Activated CD4-positive, alpha-beta T cell treated with anti-CD3 and anti-CD28 coated beads, Interleukin-2, amount 50 U/mL, for 1 hour (primary cell): Measurements from ENCODE around the gene PHF5A.

Experiments
- DNase-seq: peaks from one replicate; pipeline ENCODE4 v3.0.0-alpha.2; 2020

PHF5A gene

GRCh38 chr22:41468381-41469217 lies at the start of gene PHF5A, which contains the start of gene ACO2:
Gene PHF5A (minus strand): TSS chr22:41468692. CDS start chr22:41468653, 39 bp downstream.
Gene ACO2 (plus strand): TSS chr22:41469117. CDS start chr22:41469147, 30 bp downstream.
- peak; percentile 98 for DNase-seq

- no peak for DNase-seq
Observed at GRCh38 chr22:41518048-41518347, 49.5 kb upstream of the PHF5A start.

- peak; percentile 30 for DNase-seq
Observed at GRCh38 chr22:41517172-41518047, 48.9 kb upstream of the PHF5A start.

GRCh38 chr22:41516462-41516861 lies 48.0 kb upstream of the PHF5A start:
- DNase-seq: no peak

- DNase-seq: no peak
Observed at GRCh38 chr22:41513391-41513790, 44.9 kb upstream of the PHF5A start.

GRCh38 chr22:41512421-41513194 lies 44.1 kb upstream of the PHF5A start:
- DNase-seq: no peak

- DNase-seq: no peak
Observed at GRCh38 chr22:41511521-41511968, 43.1 kb upstream of the PHF5A start.

GRCh38 chr22:41508770-41509170 lies 40.3 kb upstream of the PHF5A start:
- no peak for DNase-seq

- DNase-seq: no peak
Observed at GRCh38 chr22:41507330-41508063, 39.0 kb upstream of the PHF5A start.

- DNase-seq: no peak
Observed at GRCh38 chr22:41505511-41506220, 37.2 kb upstream of the PHF5A start.

- no peak for DNase-seq
Observed at GRCh38 chr22:41504816-41505215, 36.3 kb upstream of the PHF5A start.

- DNase-seq: no peak
Observed at GRCh38 chr22:41504397-41504796, 35.9 kb upstream of the PHF5A start.

GRCh38 chr22:41501209-41501608 lies 32.7 kb upstream of the PHF5A start:
- no peak for DNase-seq

GRCh38 chr22:41500303-41500702 lies 31.8 kb upstream of the PHF5A start:
- DNase-seq: no peak

GRCh38 chr22:41499624-41500280 lies 31.3 kb upstream of the PHF5A start:
- DNase-seq: no peak

- no peak for DNase-seq
Observed at GRCh38 chr22:41498303-41498835, 29.9 kb upstream of the PHF5A start.

- DNase-seq: no peak
Observed at GRCh38 chr22:41491374-41492100, 23.0 kb upstream of the PHF5A start.

GRCh38 chr22:41488596-41489385 lies 20.3 kb upstream of the PHF5A start:
- no peak for DNase-seq

- DNase-seq: no peak
Observed at GRCh38 chr22:41488076-41488475, 19.6 kb upstream of the PHF5A start.
